ENCODE results near the gene IQCH. TPM values are rescaled to one million over a fixed set of nuclear protein-coding genes. Genes with fewer than 3 reads are reported as not detected.

Gene IQCH
- total and polyA plus RNA-seq, 2 donors from 2014 or later = 3.2 to 7.7 TPM

- intact Hi-C loops (cut with DNase I) = no loop called here
- no peaks in the 10 kb centered on the region for H3K27me3 ChIP-seq (ENCODE audit: control insufficient read depth, insufficient read depth, low read length)
- H3K9ac ChIP-seq (ENCODE audit: low read length in 3 of 3) = no peak overlapping the region
- H3K36me3 ChIP-seq (ENCODE audit: control insufficient read depth in 2 of 3, insufficient read depth in 3 of 3, low read length in 3 of 3) = peaks cover 0 to 3% (median 2%) of the 10 kb centered on the region in 3 donors
- FAIRE-seq (no peak), DNase-seq (no peak)
- no peak overlapping the region for H3K27ac ChIP-seq (ENCODE audit: low read depth in 2 of 2, low read length in 2 of 2)
- H3K4me3 ChIP-seq (ENCODE audit: low read length in 3 of 3) = no peak overlapping the region
- no peaks in the 10 kb centered on the region for H3K9me3 ChIP-seq (ENCODE audit: control insufficient read depth in 2 of 3, insufficient read depth in 1 of 3, low read length in 3 of 3)
- TF ChIP-seq CTCF (IDR thresholded peaks at IDR 0.05; ENCODE audit: borderline replicate concordance, extremely low read depth, insufficient read depth) = no peak
- no peaks in the 10 kb centered on the region for H3K4me1 ChIP-seq (ENCODE audit: control insufficient read depth in 2 of 3, insufficient read depth in 2 of 3, low read depth in 1 of 3, low read length in 3 of 3)
Observed at GRCh38 chr15:67550522-67550921, 295.9 kb downstream of the IQCH start.

- intact Hi-C loops (cut with DNase I) = no loop called here
- Histone ChIP-seq H3K27me3 (ENCODE audit: control insufficient read depth, insufficient read depth, low read length) (no peaks in the 10 kb centered on the region), H3K4me1 (ENCODE audit: control insufficient read depth in 2 of 3, insufficient read depth in 2 of 3, low read depth in 1 of 3, low read length in 3 of 3) (no peaks in the 10 kb centered on the region), H3K9ac (ENCODE audit: low read length in 3 of 3) (no peak overlapping the region), H3K36me3 (ENCODE audit: control insufficient read depth in 2 of 3, insufficient read depth in 3 of 3, low read length in 3 of 3) (peaks cover 0 to 3% (median 2%) of the 10 kb centered on the region in 3 donors), H3K9me3 (ENCODE audit: control insufficient read depth in 2 of 3, insufficient read depth in 1 of 3, low read length in 3 of 3) (no peaks in the 10 kb centered on the region), H3K4me3 (ENCODE audit: low read length in 3 of 3) (no peak overlapping the region), H3K27ac (ENCODE audit: low read depth in 2 of 2, low read length in 2 of 2) (no peak overlapping the region)
- FAIRE-seq (no peak), DNase-seq (no peak)
- TF ChIP-seq CTCF (IDR thresholded peaks at IDR 0.05; ENCODE audit: borderline replicate concordance, extremely low read depth, insufficient read depth) = no peak
Observed at GRCh38 chr15:67551207-67551743, 296.7 kb downstream of the IQCH start.

Other genes with a start within 250 kb of the IQCH start
- 58.2 TPM for gene SMAD3, start 189.2 kb upstream of the IQCH start, total RNA-seq
- 10.1 TPM for gene SMAD3, start 189.2 kb upstream of the IQCH start, polyA plus RNA-seq (ENCODE audit: insufficient read depth, low read depth, low replicate concordance)
- gene AAGAB, start 125 bp upstream of the IQCH start, total RNA-seq = 44.0 TPM
- 40.7 TPM for gene AAGAB, start 125 bp upstream of the IQCH start, polyA plus RNA-seq (ENCODE audit: insufficient read depth, low read depth, low replicate concordance)